NCI-H345 treated with DMSO at 0.1 percent for 48 hours (cell line): ENCODE measurements around the gene KRTAP10-11.
"Not testable (repeated sequence)": the region's sequence is repeated elsewhere in the genome, so short reads cannot be mapped to it uniquely, and the experiment has no call there.

Experiments used
- DNase-seq: peaks from one replicate; lab custom pipeline; 2025; ENCODE audit not compliant: unreplicated experiment; lab: John Stamatoyannopoulos, UW

KRTAP10-11 gene

DNA sequence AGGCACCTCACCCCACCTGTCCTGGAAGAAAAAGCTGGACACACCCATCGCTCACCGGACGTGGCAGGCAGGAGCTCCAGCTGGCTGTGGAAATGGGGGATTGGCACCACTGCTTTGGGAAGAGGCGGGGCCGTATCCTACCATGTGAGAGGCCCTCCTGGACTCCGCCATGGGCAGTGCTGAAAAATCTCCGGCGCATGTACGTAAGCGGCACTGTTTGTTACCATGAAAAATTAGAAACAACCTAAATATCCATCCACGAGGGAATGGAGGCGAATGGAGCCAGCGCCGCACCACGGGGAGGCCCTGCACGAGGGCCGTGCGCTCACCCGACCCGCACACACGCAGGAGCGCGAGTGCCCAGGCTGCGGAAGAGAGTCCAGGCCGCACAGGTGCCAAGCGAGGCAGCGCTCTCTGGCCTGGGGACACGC lies 31.2 kb upstream of the KRTAP10-11 start:
- DNase-seq: no peak

DNA sequence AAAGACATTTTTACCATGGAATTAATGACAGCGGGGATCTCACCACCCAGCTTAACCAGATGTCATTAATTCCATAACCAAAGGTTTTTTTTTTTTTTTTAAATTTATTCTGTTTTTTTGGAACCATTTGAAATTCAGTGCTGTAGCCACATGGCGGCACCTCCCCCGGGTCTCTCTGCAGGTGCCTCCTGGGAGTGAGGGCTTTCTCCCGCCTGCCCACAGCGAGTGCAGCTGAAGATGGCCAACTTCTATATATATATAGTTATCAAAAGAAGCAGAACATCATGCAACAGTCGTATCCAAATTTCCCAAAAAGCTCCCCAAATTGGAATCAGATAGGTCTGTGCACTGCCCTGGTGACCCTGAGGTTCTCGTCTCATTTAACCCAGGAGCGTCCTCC lies 30.7 kb upstream of the KRTAP10-11 start:
- DNase-seq: no peak

DNA sequence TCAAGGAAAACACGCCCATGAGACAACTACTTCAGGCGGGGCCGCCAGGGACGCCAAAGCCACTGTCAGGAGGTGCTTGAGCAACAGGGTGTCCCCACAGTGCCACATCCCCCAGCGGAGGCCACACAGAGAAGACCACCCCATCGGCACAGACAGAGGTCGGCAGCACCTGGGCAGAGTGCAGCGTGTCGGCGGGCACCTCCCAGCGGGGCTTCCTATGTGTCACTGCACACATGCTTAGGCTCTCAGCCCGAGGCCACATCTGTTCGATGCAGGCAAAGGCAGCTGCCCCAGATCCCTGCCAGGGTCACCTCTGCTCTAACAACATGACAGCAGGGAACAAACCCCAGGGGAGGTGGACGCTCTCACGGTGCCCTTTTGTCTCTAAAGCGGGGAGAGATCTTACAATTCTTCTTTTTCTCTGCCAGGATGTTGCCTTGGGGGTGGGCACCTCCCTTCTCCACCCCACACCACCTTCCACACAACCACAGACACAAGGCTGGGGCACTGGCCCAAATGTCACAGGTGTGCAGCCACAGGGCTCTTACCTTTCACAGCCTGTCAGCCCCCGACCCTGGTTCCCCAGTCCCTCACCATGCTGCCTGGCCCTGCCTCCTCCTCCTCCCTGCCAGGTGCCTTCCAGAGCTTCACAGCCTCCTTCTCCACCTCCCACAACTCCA lies 30.2 kb upstream of the KRTAP10-11 start:
- peak; percentile 58 for DNase-seq

GRCh38 chr21:44616591-44616926 lies 29.7 kb upstream of the KRTAP10-11 start:
- DNase-seq: no peak

GRCh38 chr21:44617071-44617501 lies 29.1 kb upstream of the KRTAP10-11 start:
- DNase-seq: no peak

- no peak for DNase-seq
These were observed 27.7 kb upstream of the KRTAP10-11 start for GRCh38 chr21:44618504-44618903.

- no peak for DNase-seq
These were observed 27.3 kb upstream of the KRTAP10-11 start for GRCh38 chr21:44618909-44619308.

DNA sequence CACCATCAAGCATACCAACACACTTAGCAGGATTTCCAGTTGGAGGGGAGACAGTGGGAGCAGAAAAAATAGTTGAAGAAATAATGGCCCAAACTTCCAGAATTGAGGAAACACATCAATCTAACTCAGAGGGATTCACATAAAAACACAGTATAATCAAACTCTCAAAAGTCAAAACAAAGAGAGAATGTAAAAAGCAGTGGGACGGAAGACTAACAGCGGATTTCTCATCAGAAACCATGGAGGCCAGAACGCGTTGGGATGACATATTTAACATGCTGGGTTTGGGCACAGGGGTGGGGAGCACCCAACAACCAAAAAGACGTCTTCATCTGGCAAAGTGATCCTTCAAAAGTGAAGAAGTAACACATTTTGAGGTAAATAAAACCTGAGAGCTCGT lies 26.3 kb upstream of the KRTAP10-11 start:
- no peak for DNase-seq

DNA sequence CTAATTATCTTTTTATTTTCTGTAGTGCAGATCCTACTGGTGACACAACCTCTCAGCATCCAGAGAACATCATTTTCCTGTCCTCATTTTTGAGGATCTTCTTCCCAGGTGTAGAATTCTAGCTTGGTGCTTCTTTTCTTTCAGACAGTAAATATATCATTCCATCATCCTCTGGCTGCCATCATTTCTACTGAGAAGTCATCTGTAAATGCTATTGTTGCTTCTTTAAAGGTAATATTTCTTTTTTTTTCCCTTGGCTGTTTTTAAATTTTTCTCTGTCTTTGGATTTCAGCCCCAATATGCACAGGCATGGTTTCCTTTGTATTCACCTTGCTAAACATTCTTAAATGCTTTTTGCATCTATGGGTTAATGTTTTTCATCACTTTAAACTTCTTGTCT lies 22.6 kb upstream of the KRTAP10-11 start:
- no peak for DNase-seq

DNA sequence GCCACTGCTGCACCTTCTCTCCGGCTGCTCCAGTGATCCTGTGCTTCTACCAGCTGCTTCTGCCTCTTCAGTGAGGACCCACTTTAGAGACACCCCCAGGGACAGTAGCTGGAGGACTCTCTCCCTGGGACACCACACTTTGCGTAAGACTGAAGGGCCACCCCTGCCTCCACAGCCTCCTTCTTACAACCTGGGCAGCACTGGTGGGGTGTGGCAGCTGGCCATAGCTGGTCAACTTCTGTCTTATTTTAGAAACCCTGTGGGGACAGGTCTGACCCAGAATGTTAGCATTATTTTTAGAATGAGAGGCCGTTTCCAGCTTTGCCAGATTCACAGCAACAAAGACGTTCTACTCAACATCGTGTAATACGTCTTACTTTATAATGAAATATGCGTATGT lies 20.5 kb upstream of the KRTAP10-11 start:
- DNase-seq: no peak

DNA sequence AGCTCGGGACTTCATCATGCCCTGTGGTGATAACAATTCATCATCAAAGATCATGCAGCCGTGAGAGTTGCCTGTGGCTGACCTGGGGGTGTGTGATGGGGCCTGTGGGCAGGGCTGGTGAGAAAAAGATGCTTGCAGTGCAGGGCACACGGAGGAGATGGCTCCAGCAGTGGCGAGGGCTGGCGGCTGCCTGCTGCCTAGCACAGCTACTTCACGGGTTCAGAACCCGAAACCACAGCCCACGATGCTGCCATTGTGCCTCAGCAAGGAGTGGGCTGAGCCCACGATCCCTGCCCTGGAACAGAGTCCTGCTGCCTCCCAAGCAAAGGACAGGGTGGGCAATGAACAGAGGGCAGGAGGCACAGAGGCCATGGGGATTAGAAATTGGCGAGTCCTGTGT lies 20.0 kb upstream of the KRTAP10-11 start:
- DNase-seq: no peak

GRCh38 chr21:44626673-44627143 lies 19.5 kb upstream of the KRTAP10-11 start, which contains the start of gene KRTAP10-9:
KRTAP10-9 (plus strand) TSS chr21:44627093; CDS start chr21:44627172, 79 bp downstream.
- no peak for DNase-seq

DNA sequence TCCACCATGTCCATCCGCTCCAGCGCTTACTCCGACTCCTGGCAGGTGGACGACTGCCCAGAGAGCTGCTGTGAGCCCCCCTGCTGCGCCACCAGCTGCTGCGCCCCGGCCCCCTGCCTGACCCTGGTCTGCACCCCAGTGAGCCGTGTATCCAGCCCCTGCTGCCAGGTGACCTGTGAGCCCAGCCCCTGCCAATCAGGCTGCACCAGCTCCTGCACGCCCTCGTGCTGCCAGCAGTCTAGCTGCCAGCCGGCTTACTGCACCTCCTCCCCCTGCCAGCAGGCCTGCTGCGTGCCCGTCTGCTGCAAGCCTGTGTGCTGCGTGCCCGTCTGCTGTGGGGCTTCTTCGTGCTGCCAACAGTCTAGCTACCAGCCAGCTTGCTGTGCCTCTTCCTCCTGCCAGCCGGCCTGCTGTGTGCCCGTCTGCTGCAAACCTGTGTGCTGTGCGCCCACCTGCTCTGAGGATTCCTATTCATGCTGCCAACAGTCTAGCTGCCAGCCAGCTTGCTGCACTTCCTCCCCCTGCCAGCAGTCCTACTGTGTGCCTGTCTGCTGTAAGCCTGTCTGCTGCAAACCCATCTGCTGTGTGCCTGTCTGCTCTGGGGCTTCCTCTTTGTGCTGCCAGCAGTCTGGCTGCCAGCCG lies 18.9 kb upstream of the KRTAP10-11 start:
- not testable (repeated sequence) for DNase-seq

DNA sequence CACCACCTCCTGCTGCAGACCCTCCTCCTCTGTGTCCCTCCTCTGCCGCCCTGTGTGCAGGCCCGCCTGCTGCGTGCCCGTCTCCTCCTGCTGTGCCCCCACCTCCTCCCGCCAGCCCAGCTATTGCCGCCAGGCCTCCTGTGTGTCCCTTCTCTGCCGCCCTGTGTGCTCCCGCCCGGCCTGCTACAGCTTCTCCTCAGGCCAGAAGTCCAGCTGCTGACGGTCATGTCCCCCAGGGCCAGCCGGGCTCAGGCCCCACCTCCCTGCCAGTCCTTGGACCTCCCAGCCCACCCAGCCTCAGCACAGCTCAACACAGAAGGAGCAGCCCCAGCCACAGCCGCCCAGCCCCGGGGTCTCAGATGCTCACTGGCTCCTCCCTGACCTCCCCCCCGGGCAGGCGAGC lies 18.4 kb upstream of the KRTAP10-11 start:
- not testable (repeated sequence) for DNase-seq

DNA sequence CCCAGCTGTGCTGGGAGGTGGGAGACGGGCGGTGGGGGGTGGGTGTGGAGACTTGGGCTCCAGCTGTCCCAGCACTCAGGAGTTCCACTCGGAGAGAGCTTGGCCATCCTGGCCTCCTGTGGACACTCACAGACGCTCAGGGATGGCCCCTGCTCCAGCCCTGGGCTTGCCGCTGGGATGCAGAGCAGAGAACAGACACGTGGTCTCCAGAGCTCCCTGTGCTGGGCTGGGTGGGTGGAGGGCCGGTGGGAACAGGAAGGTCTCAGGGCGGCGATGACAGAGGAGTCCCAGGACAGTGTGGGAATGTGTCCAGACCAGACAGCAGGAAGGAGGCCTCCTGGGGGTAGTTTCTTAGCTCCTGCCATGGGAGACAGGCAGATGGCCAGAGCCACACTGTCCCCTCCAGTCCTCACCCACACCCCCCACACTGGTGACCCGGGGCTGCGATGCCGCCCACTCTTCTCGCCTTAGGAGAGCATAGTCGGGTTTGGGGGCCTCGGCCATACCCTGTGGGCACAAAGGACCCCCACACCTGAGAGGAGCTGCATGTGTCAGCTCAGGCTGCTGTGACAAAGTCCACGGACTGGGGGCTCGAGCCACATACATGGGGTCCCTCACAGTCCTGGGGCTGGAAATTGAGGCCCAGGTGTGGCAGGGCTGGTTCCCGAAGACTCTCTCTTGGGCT lies 17.4 kb upstream of the KRTAP10-11 start:
- DNase-seq: no peak

DNA sequence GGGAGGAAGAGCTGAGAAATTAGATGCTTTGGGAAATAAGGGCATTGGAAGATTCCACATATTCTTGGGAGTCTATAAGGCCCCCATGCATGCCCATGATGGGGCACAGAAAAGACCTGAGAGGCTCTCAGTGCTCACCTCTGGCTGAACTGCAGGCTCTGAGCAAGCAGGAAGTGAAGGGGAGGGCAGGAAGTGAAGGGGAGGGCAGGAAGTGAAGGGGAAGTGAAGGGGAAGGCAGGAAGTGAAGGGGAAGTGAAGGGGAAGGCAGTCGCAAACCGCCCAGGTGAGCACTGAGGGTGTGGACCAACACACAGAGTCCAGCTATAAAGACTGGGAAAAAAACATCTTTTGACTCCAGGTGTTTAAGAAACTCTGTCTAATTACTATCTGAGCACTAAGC lies 15.8 kb upstream of the KRTAP10-11 start:
- DNase-seq: no peak

- DNase-seq: no peak
These were observed 14.1 kb upstream of the KRTAP10-11 start for GRCh38 chr21:44632067-44632466.

DNA sequence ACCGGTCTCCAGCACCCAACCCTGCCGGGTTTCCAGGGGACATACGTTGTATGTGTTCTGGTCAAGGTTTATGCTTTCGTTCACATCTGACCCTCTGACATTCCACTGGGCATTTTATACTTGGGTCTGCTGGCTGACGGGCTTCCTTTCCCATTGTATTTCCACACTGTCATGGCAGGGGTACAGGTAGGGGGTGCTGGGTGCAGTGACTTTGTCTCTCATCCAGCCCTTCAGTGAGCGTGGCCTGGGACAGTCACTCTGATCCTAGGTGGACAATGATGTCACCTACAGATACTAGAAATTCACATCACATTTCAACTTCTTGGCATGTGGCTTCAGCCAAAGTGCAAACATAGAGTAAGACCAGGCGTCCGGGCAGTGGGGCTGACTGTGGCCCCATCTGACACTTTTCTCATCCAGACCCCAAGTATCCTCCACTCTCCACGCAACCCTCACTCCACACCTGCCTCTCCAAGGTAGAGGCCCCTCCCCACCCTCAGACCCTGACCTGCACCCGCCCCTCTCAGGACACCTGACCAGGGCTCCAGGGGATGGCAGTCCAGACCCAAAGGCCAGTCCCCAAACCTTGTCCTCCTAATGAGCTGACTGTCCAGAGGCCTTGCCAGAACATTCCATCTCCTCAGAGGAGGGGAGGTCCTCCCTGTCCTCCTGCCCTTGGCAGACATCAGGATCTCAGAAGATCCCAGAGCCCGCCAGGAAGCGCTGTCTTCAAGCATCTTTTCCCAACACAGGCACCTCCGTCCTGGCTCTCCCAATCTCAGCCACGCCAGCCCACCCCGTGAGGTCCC lies 9.8 kb upstream of the KRTAP10-11 start:
- DNase-seq: no peak

DNA sequence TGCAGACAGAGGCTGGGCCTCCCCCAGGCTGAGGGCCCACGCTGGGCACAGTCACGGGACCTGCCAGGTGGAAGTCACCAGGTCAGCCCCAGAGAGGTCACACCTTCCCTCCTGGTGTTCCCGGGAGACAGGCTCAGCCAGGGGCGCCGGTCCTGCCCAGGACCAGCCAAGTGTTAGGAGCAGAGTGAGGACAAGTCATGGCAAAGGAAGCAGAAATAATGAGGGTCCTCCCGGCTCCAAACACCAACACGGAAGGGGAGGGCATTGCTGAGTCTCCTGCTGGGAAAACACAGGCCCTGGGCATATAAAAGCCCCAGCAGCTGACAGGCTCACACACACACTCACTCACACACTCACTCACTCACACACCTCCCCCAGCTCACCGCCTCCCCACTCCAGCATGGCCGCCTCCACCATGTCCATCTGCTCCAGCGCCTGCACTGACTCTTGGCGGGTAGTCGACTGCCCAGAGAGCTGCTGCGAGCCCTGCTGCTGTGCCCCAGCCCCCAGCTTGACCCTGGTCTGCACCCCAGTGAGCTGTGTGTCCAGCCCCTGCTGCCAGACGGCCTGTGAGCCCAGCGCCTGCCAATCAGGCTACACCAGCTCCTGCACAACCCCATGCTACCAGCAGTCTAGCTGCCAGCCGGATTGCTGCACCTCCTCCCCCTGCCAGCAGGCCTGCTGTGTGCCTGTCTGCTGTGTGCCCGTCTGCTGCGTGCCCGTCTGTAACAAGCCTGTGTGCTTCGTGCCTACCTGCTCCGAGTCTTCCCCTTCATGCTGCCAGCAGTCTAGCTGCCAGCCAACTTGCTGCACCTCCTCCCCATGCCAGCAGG lies 9.0 kb upstream of the KRTAP10-11 start, which contains the start of gene KRTAP10-10:
TSS of gene KRTAP10-10 (plus strand) at position 339 of the 833 bp plus-strand sequence. CDS start at position 401, 62 bp downstream.
- no peak for DNase-seq

DNA sequence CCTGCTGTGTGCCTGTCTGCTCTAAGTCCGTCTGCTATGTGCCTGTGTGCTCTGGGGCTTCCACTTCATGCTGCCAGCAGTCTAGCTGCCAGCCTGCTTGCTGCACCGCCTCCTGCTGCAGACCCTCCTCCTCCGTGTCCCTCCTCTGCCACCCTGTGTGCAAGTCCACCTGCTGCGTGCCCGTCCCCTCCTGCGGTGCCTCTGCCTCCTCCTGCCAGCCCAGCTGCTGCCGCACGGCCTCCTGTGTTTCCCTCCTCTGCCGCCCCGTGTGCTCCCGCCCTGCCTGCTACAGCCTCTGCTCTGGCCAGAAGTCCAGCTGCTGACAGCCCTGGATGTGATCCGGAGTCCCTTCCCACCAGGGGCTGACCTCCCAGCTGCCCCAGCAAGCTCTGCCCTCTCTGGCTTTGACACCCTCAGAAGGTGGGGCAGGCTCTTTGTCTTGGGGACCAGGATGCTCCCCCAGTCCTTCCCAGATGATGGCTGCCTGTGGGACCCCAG lies 8.3 kb upstream of the KRTAP10-11 start:
- DNase-seq: not testable (repeated sequence)
